A549 treated with ZK216348 at 1 μM for 4 hours (cell line): ENCODE measurements around the gene PMM2. TPM values are rescaled to one million over a fixed set of nuclear protein-coding genes. Genes with fewer than 3 reads are reported as not detected.

Experiments used
- total RNA-seq: library from RNA; stranded (reverse); fragments of 200-300 nt; extraction: Qiagen RNA extraction; gene quantifications from 5 replicates; pipeline ENCODE4 v1.2.3, GENCODE V29; 2022; ENCODE audit warnings: low read depth

Gene PMM2
- 87.8 to 119 TPM (median 91.8 TPM) in 5 replicates for total RNA-seq

DNA sequence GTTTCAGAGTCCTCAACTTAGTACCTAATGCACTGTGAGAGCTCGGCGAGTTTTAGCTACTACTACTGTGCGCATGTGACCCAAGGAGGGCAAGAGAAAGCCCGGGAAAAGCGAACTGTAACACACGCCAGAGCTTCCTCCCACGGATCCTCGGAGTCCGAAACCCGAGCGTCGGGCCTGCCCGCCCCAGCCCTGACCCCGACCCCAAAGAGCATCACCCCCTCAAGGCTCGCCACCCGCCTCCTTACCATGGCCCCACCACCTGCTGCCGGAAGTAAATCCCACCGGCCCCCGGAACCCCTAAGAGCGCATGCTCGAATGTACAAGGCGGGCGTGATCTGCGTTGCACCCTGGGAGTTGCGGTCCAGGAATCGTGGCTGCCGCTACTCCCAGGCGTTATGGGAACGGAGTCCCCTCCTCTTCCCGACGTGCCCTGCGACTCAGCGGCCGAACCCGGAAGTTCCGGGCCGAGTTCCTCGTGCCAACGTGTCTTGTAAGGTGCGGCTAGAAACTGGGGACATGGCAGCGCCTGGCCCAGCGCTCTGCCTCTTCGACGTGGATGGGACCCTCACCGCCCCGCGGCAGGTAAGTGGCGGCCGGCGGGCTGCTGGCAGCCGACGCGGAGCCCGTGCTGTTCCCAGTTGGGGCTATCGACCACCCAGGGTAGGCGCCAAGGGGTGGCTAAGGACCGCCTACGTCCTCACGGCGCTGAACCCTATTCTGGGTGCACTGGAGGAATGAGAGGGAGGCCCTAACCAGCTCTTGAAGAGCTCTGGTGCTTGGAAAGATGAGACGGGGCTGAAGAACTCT lies at the start of gene PMM2, which contains the start of gene TMEM186:
TSS of gene PMM2 (plus strand) at position 476 of the 810 bp plus-strand sequence. CDS start at position 520, 44 bp downstream.
TSS of gene TMEM186 (minus strand) at position 276 of the 810 bp plus-strand sequence. CDS start at position 251, 25 bp downstream.

DNA sequence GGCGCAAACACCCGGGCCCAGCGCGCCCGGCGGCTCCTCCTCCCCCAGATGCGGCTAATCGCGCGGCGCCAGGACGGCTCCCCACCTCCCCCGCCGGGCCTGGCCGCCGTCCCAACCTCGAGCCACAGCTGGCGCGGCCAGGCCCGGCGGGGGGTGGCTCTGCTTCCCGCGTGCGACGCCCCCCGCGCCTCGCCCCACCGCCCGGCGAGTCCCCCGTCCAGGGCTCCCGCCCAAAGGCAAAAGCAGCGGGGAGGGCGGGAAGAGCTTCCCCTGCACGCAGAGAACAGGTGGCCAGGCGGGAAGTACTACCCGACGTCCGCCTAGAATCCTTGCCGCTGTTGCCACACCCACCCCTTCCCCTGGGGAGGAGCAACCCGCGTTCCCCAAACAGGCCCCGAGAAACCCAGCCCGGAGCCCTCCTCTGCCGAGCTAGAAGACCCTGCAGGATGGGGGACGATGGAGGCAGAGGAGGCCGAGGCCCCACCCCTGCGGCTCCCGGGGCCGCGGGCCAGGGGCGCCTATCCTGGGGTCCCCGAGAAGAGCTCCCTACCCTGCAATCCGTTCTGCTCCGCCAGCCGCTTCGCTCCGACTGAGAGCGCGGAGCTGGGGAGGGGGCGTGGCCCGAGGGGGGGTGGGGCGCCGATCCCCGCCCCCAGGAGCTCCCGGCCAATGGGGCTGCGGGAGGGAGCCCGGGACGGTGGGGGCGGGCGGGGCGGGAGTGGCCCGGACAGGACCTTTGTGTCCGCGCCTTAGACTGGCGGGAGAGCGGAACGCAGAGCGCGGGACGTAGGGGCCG lies 71.0 kb downstream of the PMM2 start, which contains the start of gene CARHSP1:
TSS of gene CARHSP1 (minus strand) at position 591 of the 796 bp plus-strand sequence. CDS start 9,678 bp downstream, outside the sequence.

DNA sequence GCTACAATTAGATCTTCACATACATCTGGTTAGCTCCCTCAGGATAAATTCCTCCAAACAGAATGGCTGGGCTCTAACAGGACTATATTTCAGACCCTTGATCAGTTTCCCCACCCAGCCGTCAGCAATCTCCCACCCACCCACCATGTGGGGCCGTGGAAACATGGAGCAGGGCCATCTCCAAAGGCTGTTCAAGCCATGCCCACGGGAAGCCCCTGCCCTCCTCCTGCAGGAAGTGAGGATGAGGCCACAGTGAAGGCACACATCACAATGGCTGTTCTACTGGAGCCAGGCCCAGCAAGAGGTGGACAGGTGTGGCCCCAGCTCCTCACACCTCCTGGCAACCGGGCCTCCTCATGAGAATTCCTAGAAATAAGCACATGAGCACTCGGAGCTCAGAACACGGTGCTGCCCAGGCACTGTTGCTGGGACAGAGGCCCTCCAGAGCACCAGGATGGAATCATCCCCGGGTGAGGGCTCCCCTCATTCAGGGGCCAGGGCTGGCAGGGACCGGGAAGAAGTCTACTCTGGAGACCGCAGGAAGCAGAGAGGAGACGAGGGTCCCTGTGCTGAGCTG lies 84.5 kb downstream of the PMM2 start, which contains the start of gene LITAFD:
TSS of gene LITAFD (plus strand) at position 311 of the 577 bp plus-strand sequence. CDS start 2,005 bp downstream, outside the sequence.

Other genes with a start within 250 kb of the PMM2 start
- not detected in 5 replicates for gene TMEM114, start 207.3 kb upstream of the PMM2 start, total RNA-seq
- 20.6 to 24.3 TPM (median 22.5 TPM) in 5 replicates for gene METTL22, start 176.1 kb upstream of the PMM2 start, total RNA-seq
- gene ABAT, start 123.2 kb upstream of the PMM2 start, total RNA-seq, result 0.15 to 0.47 TPM (median 0.25 TPM) in 5 replicates
- gene TMEM186, start 200 bp upstream of the PMM2 start, total RNA-seq, result 10.1 to 16.1 TPM (median 13.9 TPM) in 5 replicates
- 122 to 156 TPM (median 141 TPM) in 5 replicates for gene CARHSP1, start 71.2 kb downstream of the PMM2 start, total RNA-seq
- gene LITAFD, start 84.5 kb downstream of the PMM2 start, total RNA-seq, result not detected in 5 replicates
- gene USP7, start 166.1 kb downstream of the PMM2 start, total RNA-seq, result 60.4 to 91.4 TPM (median 72.4 TPM) in 5 replicates